ENCODE results near the gene TNK1.

GRCh38 chr17:7407082-7407481 lies 26.2 kb downstream of the TNK1 start:
- TF ChIP-seq, protein P1, sequence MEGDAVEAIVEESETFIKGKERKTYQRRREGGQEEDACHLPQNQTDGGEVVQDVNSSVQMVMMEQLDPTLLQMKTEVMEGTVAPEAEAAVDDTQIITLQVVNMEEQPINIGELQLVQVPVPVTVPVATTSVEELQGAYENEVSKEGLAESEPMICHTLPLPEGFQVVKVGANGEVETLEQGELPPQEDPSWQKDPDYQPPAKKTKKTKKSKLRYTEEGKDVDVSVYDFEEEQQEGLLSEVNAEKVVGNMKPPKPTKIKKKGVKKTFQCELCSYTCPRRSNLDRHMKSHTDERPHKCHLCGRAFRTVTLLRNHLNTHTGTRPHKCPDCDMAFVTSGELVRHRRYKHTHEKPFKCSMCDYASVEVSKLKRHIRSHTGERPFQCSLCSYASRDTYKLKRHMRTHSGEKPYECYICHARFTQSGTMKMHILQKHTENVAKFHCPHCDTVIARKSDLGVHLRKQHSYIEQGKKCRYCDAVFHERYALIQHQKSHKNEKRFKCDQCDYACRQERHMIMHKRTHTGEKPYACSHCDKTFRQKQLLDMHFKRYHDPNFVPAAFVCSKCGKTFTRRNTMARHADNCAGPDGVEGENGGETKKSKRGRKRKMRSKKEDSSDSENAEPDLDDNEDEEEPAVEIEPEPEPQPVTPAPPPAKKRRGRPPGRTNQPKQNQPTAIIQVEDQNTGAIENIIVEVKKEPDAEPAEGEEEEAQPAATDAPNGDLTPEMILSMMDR (IDR thresholded peaks at IDR 0.05; ENCODE audit: borderline replicate concordance, extremely low read depth, low read length, poor library complexity, severe bottlenecking): no peak
- no peak for TF ChIP-seq EZH2 (IDR thresholded peaks at IDR 0.05; ENCODE audit: borderline replicate concordance, low read depth, low read length, severe bottlenecking)

All from DND-41 (cell line).